PFSK-1 (cell line): ENCODE measurements around the gene CASP8AP2.

Experiments
- FOXP2 ChIP-seq: optimal IDR thresholded peaks from 2 replicates; pipeline ENCODE3; 2011; ENCODE audit warnings: borderline replicate concordance, control low read depth, inconsistent platforms; ENCODE audit not compliant: insufficient read depth; ENCODE audit errors: extremely low read length, extremely low read depth
- POLR2AphosphoS5 ChIP-seq: IDR thresholded peaks from 2 replicates; pipeline ENCODE4 v1.6.1; 2012; ENCODE audit warnings: low read depth, mild to moderate bottlenecking, control low read depth, low read length, moderate library complexity
- REST ChIP-seq, 2 experiments: IDR thresholded peaks; 2 replicates each; pipeline versions ENCODE4 v1.6.1 to v1.8.0; 2011 to 2012; ENCODE audit warnings: low read depth in 2 of 2, low read length in 2 of 2, control low read depth in 1 of 2, inconsistent platforms in 1 of 2, mild to moderate bottlenecking in 1 of 2, moderate library complexity in 1 of 2; ENCODE audit not compliant: insufficient read depth in 1 of 2
- SIN3A ChIP-seq: IDR thresholded peaks from 2 replicates; pipeline ENCODE4 v1.6.1; 2012; ENCODE audit warnings: mild to moderate bottlenecking, low read length, moderate library complexity, borderline replicate concordance; ENCODE audit not compliant: insufficient read depth
- TAF1 ChIP-seq: IDR thresholded peaks from 2 replicates; pipeline ENCODE4 v1.6.1; 2012; ENCODE audit warnings: low read length, control low read depth, borderline replicate concordance; ENCODE audit not compliant: insufficient read depth

The CASP8AP2 gene

GRCh38 chr6:89794324-89794723, 35.4 kb upstream of the CASP8AP2 start:
- TF ChIP-seq FOXP2, result no peak

- TF ChIP-seq FOXP2 (no peak), SIN3A (no peak), POLR2AphosphoS5 (no peak), REST (IDR thresholded peaks at IDR 0.05; ENCODE audit: insufficient read depth in 1 of 2, low read depth in 2 of 2, low read length in 2 of 2) (no peak), TAF1 (no peak)
These were observed 32.4 kb upstream of the CASP8AP2 start for GRCh38 chr6:89797317-89797716.

GRCh38 chr6:89799096-89799495, 30.6 kb upstream of the CASP8AP2 start:
- no peak for TF ChIP-seq SIN3A
- TF ChIP-seq REST (IDR thresholded peaks at IDR 0.05; ENCODE audit: insufficient read depth in 1 of 2, low read depth in 2 of 2, low read length in 2 of 2), result no peak
- no peak for TF ChIP-seq POLR2AphosphoS5
- TF ChIP-seq TAF1, result no peak
- TF ChIP-seq FOXP2, result no peak

- TF ChIP-seq TAF1 (no peak), REST (IDR thresholded peaks at IDR 0.05; ENCODE audit: insufficient read depth in 1 of 2, low read depth in 2 of 2, low read length in 2 of 2) (no peak), POLR2AphosphoS5 (no peak), SIN3A (no peak), FOXP2 (no peak)
These were observed 29.9 kb upstream of the CASP8AP2 start for GRCh38 chr6:89799756-89800155.

GRCh38 chr6:89803271-89803670, 26.4 kb upstream of the CASP8AP2 start:
- TF ChIP-seq FOXP2 (no peak), SIN3A (no peak), POLR2AphosphoS5 (no peak), TAF1 (no peak), REST (IDR thresholded peaks at IDR 0.05; ENCODE audit: insufficient read depth in 1 of 2, low read depth in 2 of 2, low read length in 2 of 2) (no peak)
